ENCODE data around the gene PDIK1L.

Gene PDIK1L

GRCh38 chr1:26064553-26064952 lies 47.1 kb upstream of the PDIK1L start:
- no peak overlapping the region for H3K4me3 ChIP-seq (ENCODE audit: low read depth, low read length)
- no peaks in the 10 kb centered on the region for H3K4me1 ChIP-seq (ENCODE audit: control insufficient read depth, insufficient read depth, low read length)
- TF ChIP-seq ZNF76 (tag by site-specific recombination; IDR thresholded peaks at IDR 0.05; ENCODE audit: borderline replicate concordance, low read depth) (no peak), ZNF266 (tag by site-specific recombination; IDR thresholded peaks at IDR 0.05; ENCODE audit: low read depth) (no peak), ZNF670 (tag by site-specific recombination; IDR thresholded peaks at IDR 0.05; ENCODE audit: low read depth) (no peak)
- POLR2A ChIA-PET: no interaction called here
- CTCF ChIA-PET: interaction anchor here (0.7 to 1.3 kb wide), 3 partner anchors 8 to 170 kb away, joined by 4 read pairs; partner anchors contain the start of gene CEP85
- H3K27ac ChIP-seq (ENCODE audit: extremely low read depth, low read depth, low read length): no peak overlapping the region
- no peaks in the 10 kb centered on the region for H3K9me3 ChIP-seq (ENCODE audit: control insufficient read depth, insufficient read depth, low read depth, low read length)
- no peaks in the 10 kb centered on the region for H3K36me3 ChIP-seq (ENCODE audit: control insufficient read depth in 2 of 2, insufficient read depth in 1 of 2, low read length in 2 of 2)

DNA sequence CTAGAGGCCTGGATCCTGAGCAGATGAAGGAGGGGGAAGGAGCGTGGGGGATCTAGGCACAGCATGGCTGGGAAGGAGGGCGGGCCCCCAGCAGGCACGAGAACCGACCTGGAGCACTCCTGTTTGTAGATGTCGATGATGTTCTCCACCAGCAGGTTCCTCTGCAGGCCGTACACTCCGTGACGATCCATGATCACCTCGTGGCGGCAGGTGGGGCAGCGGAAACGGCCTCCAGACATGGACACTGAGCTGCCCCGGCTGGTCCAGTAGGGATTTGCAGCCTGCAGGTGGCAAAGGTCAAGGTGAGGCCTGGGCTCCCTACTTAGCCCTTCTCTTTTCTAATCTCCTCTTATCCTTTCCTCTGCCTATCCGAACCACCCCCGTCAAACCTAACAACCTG lies 45.5 kb upstream of the PDIK1L start:
- Histone ChIP-seq H3K36me3 (ENCODE audit: control insufficient read depth in 2 of 2, insufficient read depth in 1 of 2, low read length in 2 of 2) (no peaks in the 10 kb centered on the region), H3K9me3 (ENCODE audit: control insufficient read depth, insufficient read depth, low read depth, low read length) (no peaks in the 10 kb centered on the region), H3K4me3 (ENCODE audit: low read depth, low read length) (no peak overlapping the region), H3K4me1 (ENCODE audit: control insufficient read depth, insufficient read depth, low read length) (no peaks in the 10 kb centered on the region), H3K27ac (ENCODE audit: extremely low read depth, low read depth, low read length) (no peak overlapping the region)
- CTCF ChIA-PET: no interaction called here
- POLR2A ChIA-PET: no interaction called here
- TF ChIP-seq, protein P1, sequence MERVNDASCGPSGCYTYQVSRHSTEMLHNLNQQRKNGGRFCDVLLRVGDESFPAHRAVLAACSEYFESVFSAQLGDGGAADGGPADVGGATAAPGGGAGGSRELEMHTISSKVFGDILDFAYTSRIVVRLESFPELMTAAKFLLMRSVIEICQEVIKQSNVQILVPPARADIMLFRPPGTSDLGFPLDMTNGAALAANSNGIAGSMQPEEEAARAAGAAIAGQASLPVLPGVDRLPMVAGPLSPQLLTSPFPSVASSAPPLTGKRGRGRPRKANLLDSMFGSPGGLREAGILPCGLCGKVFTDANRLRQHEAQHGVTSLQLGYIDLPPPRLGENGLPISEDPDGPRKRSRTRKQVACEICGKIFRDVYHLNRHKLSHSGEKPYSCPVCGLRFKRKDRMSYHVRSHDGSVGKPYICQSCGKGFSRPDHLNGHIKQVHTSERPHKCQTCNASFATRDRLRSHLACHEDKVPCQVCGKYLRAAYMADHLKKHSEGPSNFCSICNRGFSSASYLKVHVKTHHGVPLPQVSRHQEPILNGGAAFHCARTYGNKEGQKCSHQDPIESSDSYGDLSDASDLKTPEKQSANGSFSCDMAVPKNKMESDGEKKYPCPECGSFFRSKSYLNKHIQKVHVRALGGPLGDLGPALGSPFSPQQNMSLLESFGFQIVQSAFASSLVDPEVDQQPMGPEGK (tag by site-specific recombination; IDR thresholded peaks at IDR 0.05): no peak
- TF ChIP-seq GLI2 (tag by site-specific recombination; IDR thresholded peaks at IDR 0.05; ENCODE audit: borderline replicate concordance, low read depth) (no peak), ZBTB20 (tag by site-specific recombination; IDR thresholded peaks at IDR 0.05) (no peak), GLI4 (tag by site-specific recombination; IDR thresholded peaks at IDR 0.05) (no peak), ZNF660 (tag by site-specific recombination; IDR thresholded peaks at IDR 0.05) (no peak), INSM2 (tag by site-specific recombination; IDR thresholded peaks at IDR 0.05) (no peak), CTCF (tag by site-specific recombination; IDR thresholded peaks at IDR 0.05) (no peak), GLIS1 (tag by site-specific recombination; IDR thresholded peaks at IDR 0.05) (no peak)
- TF ChIP-seq, protein P2, sequence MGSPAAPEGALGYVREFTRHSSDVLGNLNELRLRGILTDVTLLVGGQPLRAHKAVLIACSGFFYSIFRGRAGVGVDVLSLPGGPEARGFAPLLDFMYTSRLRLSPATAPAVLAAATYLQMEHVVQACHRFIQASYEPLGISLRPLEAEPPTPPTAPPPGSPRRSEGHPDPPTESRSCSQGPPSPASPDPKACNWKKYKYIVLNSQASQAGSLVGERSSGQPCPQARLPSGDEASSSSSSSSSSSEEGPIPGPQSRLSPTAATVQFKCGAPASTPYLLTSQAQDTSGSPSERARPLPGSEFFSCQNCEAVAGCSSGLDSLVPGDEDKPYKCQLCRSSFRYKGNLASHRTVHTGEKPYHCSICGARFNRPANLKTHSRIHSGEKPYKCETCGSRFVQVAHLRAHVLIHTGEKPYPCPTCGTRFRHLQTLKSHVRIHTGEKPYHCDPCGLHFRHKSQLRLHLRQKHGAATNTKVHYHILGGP (tag by site-specific recombination; IDR thresholded peaks at IDR 0.05): no peak

DNA sequence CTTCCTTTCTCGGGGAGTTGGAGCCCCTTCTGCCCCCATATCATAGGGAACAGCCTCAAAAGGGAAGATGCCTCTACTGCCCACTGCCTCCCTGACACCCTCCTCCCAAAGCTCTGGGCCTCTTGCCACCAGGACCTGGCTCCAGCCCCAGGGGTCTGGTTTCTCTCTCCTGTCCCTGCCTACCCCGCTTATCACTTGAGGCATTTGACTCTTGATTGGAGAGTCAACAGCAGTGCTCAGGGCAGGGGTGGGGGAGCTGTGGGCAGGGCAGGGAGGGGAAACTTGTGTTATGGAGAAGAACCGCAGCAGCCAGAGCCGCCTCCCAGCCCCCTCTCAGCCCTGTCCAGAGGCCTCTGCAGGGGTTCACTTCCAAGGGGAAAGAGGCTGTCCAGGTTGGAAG lies 44.8 kb upstream of the PDIK1L start:
- Histone ChIP-seq H3K9me3 (ENCODE audit: control insufficient read depth, insufficient read depth, low read depth, low read length) (no peaks in the 10 kb centered on the region), H3K4me3 (ENCODE audit: low read depth, low read length) (no peak overlapping the region), H3K36me3 (ENCODE audit: control insufficient read depth in 2 of 2, insufficient read depth in 1 of 2, low read length in 2 of 2) (no peaks in the 10 kb centered on the region), H3K27ac (ENCODE audit: extremely low read depth, low read depth, low read length) (no peak overlapping the region), H3K4me1 (ENCODE audit: control insufficient read depth, insufficient read depth, low read length) (no peaks in the 10 kb centered on the region)
- CTCF ChIA-PET: interaction anchor here (0.8 kb wide), 1 partner anchor 37 kb away, joined by 3 read pairs; no protein-coding TSS in a partner anchor
- POLR2A ChIA-PET: interaction anchor here (0.6 kb wide), 1 partner anchor 73 kb away, joined by 11 read pairs; no protein-coding TSS in a partner anchor
- TF ChIP-seq ZNF548 (tag by site-specific recombination; IDR thresholded peaks at IDR 0.05) (no peak), ZNF692 (tag by site-specific recombination; IDR thresholded peaks at IDR 0.05) (no peak), KLF8 (tag by site-specific recombination; IDR thresholded peaks at IDR 0.05) (no peak), ZNF514 (tag by site-specific recombination; IDR thresholded peaks at IDR 0.05) (no peak), KLF10 (tag by site-specific recombination; IDR thresholded peaks at IDR 0.05) (no peak), EGR2 (tag by site-specific recombination; IDR thresholded peaks at IDR 0.05; ENCODE audit: low read depth) (no peak), RBAK (tag by site-specific recombination; IDR thresholded peaks at IDR 0.05) (no peak), ZNF37A (tag by site-specific recombination; IDR thresholded peaks at IDR 0.05) (no peak), ZNF174 (tag by site-specific recombination; IDR thresholded peaks at IDR 0.05) (no peak)
- TF ChIP-seq, protein P3, sequence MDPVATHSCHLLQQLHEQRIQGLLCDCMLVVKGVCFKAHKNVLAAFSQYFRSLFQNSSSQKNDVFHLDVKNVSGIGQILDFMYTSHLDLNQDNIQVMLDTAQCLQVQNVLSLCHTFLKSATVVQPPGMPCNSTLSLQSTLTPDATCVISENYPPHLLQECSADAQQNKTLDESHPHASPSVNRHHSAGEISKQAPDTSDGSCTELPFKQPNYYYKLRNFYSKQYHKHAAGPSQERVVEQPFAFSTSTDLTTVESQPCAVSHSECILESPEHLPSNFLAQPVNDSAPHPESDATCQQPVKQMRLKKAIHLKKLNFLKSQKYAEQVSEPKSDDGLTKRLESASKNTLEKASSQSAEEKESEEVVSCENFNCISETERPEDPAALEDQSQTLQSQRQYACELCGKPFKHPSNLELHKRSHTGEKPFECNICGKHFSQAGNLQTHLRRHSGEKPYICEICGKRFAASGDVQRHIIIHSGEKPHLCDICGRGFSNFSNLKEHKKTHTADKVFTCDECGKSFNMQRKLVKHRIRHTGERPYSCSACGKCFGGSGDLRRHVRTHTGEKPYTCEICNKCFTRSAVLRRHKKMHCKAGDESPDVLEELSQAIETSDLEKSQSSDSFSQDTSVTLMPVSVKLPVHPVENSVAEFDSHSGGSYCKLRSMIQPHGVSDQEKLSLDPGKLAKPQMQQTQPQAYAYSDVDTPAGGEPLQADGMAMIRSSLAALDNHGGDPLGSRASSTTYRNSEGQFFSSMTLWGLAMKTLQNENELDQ (tag by site-specific recombination; IDR thresholded peaks at IDR 0.05; ENCODE audit: low read depth): no peak

All from HEK293 (cell line).